Mesenchymal stem cell (in vitro differentiated cells and primary cell): ENCODE data around the gene ZYG11A.

Source experiments
- DNase-seq: peaks from one replicate; pipeline ENCODE4 v3.0.0-alpha.2; 2013
- H2AFZ ChIP-seq: one replicate; pipeline ENCODE4 v1.6.1; 2013; ENCODE audit warnings: low read depth, mild to moderate bottlenecking, control low read depth, inconsistent platforms, low read length, moderate library complexity
- H2AK5ac ChIP-seq: 2 replicates; pipeline ENCODE4 v1.6.1; 2013; ENCODE audit warnings: low read length, moderate library complexity, mild to moderate bottlenecking, inconsistent platforms; ENCODE audit not compliant: severe bottlenecking
- H2BK120ac ChIP-seq: one replicate; pipeline ENCODE4 v1.6.1; 2013; ENCODE audit warnings: low read depth, mild to moderate bottlenecking, inconsistent platforms, low read length, moderate library complexity
- H2BK12ac ChIP-seq, 2 experiments: one replicate each; pipeline ENCODE4 v1.6.1; 2013; ENCODE audit warnings: inconsistent platforms in 2 of 2, low read length in 2 of 2, mild to moderate bottlenecking in 2 of 2, moderate library complexity in 2 of 2, control low read depth in 1 of 2
- H2BK15ac ChIP-seq: one replicate; pipeline ENCODE4 v1.6.1; 2013; ENCODE audit warnings: mild to moderate bottlenecking, low read depth, inconsistent platforms; ENCODE audit not compliant: poor library complexity, severe bottlenecking
- H2BK5ac ChIP-seq: 2 replicates; pipeline ENCODE4 v1.6.1; 2013; ENCODE audit warnings: low read depth, mild to moderate bottlenecking, low read length, control low read depth, inconsistent platforms; ENCODE audit not compliant: poor library complexity, severe bottlenecking
- H3K14ac ChIP-seq, 2 experiments: one replicate each; pipeline ENCODE4 v1.6.1; 2013; ENCODE audit warnings: inconsistent platforms in 2 of 2, low read length in 2 of 2, control low read depth in 1 of 2, mild to moderate bottlenecking in 1 of 2, moderate library complexity in 1 of 2
- H3K18ac ChIP-seq, 2 experiments: one replicate each; pipeline ENCODE4 v1.6.1; 2013; ENCODE audit warnings: inconsistent platforms in 2 of 2, low read length in 2 of 2, control low read depth in 1 of 2, low read depth in 1 of 2, mild to moderate bottlenecking in 1 of 2
- H3K23ac ChIP-seq, 2 experiments: one replicate each; pipeline ENCODE4 v1.6.1; 2013; ENCODE audit warnings: inconsistent platforms in 2 of 2, low read length in 2 of 2, mild to moderate bottlenecking in 2 of 2, moderate library complexity in 2 of 2, control low read depth in 1 of 2
- H3K27ac ChIP-seq: 2 replicates; pipeline ENCODE4 v1.5.1; 2013; ENCODE audit warnings: mild to moderate bottlenecking, moderate library complexity, low read length, control low read depth, inconsistent platforms; ENCODE audit not compliant: poor library complexity, severe bottlenecking
- H3K27me3 ChIP-seq, 2 experiments: 2 replicates each; pipeline versions ENCODE4 v1.6.1 to v1.7.0; 2013; ENCODE audit warnings: low read length in 2 of 2, mild to moderate bottlenecking in 2 of 2, moderate library complexity in 2 of 2, control low read depth in 1 of 2, inconsistent platforms in 1 of 2; ENCODE audit not compliant: control insufficient read depth in 1 of 2, insufficient read depth in 1 of 2
- H3K36me3 ChIP-seq, 2 experiments: 2 replicates each; pipeline versions ENCODE4 v1.6.1 to v1.7.0; 2013; ENCODE audit warnings: low read length in 2 of 2, control low read depth in 1 of 2, inconsistent platforms in 1 of 2, low read depth in 1 of 2, mild to moderate bottlenecking in 1 of 2; ENCODE audit not compliant: insufficient read depth in 2 of 2, control insufficient read depth in 1 of 2
- H3K4ac ChIP-seq, 2 experiments: one replicate each; pipeline ENCODE4 v1.6.1; 2013; ENCODE audit warnings: inconsistent platforms in 2 of 2, low read length in 2 of 2, mild to moderate bottlenecking in 2 of 2, moderate library complexity in 2 of 2, control low read depth in 1 of 2, low read depth in 1 of 2
- H3K4me1 ChIP-seq: 2 replicates; pipeline ENCODE4 v1.6.1; 2013; ENCODE audit warnings: low read depth, low read length, control low read depth; ENCODE audit not compliant: control insufficient read depth, insufficient read depth
- H3K4me2 ChIP-seq: 2 replicates; pipeline ENCODE4 v1.6.1; 2013; ENCODE audit warnings: low read length, mild to moderate bottlenecking, inconsistent platforms; ENCODE audit not compliant: poor library complexity, severe bottlenecking
- H3K4me3 ChIP-seq, 2 experiments: 2 replicates each; pipeline versions ENCODE4 v1.5.1 to v1.7.0; 2013; ENCODE audit warnings: low read length in 2 of 2, mild to moderate bottlenecking in 2 of 2, control low read depth in 1 of 2, low read depth in 1 of 2; ENCODE audit not compliant: insufficient read depth in 1 of 2
- H3K79me1 ChIP-seq: replicated peaks from 2 replicates; pipeline ENCODE4 v1.6.1; 2013; ENCODE audit warnings: mild to moderate bottlenecking, control low read depth, low read length, inconsistent platforms; ENCODE audit not compliant: poor library complexity, severe bottlenecking
- H3K9ac ChIP-seq: 2 replicates; pipeline ENCODE4 v1.7.0; 2013; ENCODE audit warnings: mild to moderate bottlenecking, low read length, moderate library complexity
- H3K9me3 ChIP-seq: 2 replicates; pipeline ENCODE4 v1.7.0; 2013; ENCODE audit warnings: mild to moderate bottlenecking, low read length; ENCODE audit not compliant: control insufficient read depth
- H4K8ac ChIP-seq: one replicate; pipeline ENCODE4 v1.6.1; 2013; ENCODE audit warnings: inconsistent platforms, mild to moderate bottlenecking, low read length, moderate library complexity
- H4K91ac ChIP-seq: one replicate; pipeline ENCODE4 v1.6.1; 2013; ENCODE audit warnings: mild to moderate bottlenecking, low read length, inconsistent platforms
- WGBS: methylation state at CpG from one replicate; pipeline ENCODE4 v1.1.7; 2013; ENCODE audit warnings: mixed read lengths; 5-methylcytosine and 5-hydroxymethylcytosine counted together

Gene ZYG11A

DNA sequence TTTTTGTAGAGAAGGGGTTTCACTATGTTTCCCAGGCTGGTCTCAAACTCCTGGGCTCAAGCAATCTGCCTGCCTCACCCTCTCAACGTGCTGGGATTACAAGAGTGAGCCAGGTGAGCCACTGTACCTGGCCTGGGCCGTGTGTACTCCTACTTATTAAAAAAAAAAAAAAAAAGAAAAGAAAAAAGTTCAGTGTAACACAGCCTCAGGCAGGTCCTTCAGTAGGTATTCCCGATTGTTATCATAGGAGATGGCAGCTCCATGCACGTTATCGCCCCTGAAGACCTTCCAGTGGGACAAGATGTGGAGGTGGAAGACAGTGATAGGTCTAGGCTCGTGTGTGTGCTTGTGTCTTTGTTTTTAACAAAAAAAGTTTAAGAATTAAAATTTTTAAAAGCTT is 75.6 kb downstream of the ZYG11A start:
- Histone ChIP-seq H2AK5ac (no peak overlapping the region), H3K18ac (no peak overlapping the region), H2BK120ac (no peak overlapping the region), H3K9ac (no peak overlapping the region), H2BK12ac (no peak overlapping the region), H3K14ac (no peak overlapping the region), H2BK5ac (no peak overlapping the region), H3K4me3 (no peak overlapping the region), H3K9me3 (no peaks in the 10 kb centered on the region), H4K91ac (no peak overlapping the region), H4K8ac (no peak overlapping the region), H3K79me1 (peaks cover 15% of the 10 kb centered on the region), H3K36me3 (no peaks in the 10 kb centered on the region), H3K4me1 (peaks cover 11% of the 10 kb centered on the region), H3K27ac (no peak overlapping the region), H2BK15ac (no peak overlapping the region), H3K4me2 (no peak overlapping the region), H3K23ac (no peak overlapping the region), H3K27me3 (no peaks in the 10 kb centered on the region), H2AFZ (no peak overlapping the region), H3K4ac (no peak overlapping the region)
- no peak for DNase-seq
- 98% methylated on average over 3 of the region's 6 CpGs for WGBS

- Histone ChIP-seq H3K4me3 (no peak overlapping the region), H2BK12ac (no peak overlapping the region), H2BK120ac (no peak overlapping the region), H3K9ac (no peak overlapping the region), H2AFZ (no peak overlapping the region), H3K79me1 (peaks cover 13% of the 10 kb centered on the region), H2BK15ac (no peak overlapping the region), H3K27ac (no peak overlapping the region), H2AK5ac (no peak overlapping the region), H3K36me3 (no peaks in the 10 kb centered on the region), H3K14ac (no peak overlapping the region), H3K9me3 (no peaks in the 10 kb centered on the region), H3K23ac (no peak overlapping the region), H4K8ac (peak overlapping the region; percentile 38), H3K27me3 (no peaks in the 10 kb centered on the region), H3K18ac (no peak overlapping the region), H2BK5ac (no peak overlapping the region), H3K4ac (no peak overlapping the region), H3K4me1 (peaks cover 11% of the 10 kb centered on the region), H3K4me2 (no peak overlapping the region), H4K91ac (no peak overlapping the region)
- no peak for DNase-seq
- 96% methylated on average over 7 of the region's 7 CpGs for WGBS
These were observed 76.6 kb downstream of the ZYG11A start for GRCh38 chr1:52919051-52919722.

- no peak overlapping the region for H3K4ac ChIP-seq
- H4K91ac ChIP-seq: no peak overlapping the region
- H3K18ac ChIP-seq: no peak overlapping the region
- no peak for DNase-seq
- no peaks in the 10 kb centered on the region for H3K9me3 ChIP-seq
- no peak overlapping the region for H2BK120ac ChIP-seq
- peak overlapping the region; percentile 38 for H4K8ac ChIP-seq
- H3K27ac ChIP-seq: no peak overlapping the region
- H3K4me1 ChIP-seq: peaks cover 11% of the 10 kb centered on the region
- H2BK12ac ChIP-seq: no peak overlapping the region
- H3K4me3 ChIP-seq: no peak overlapping the region
- WGBS: 94% methylated on average over 10 of the region's 10 CpGs
- H2AFZ ChIP-seq: peak overlapping the region; percentile 14
- H3K9ac ChIP-seq: no peak overlapping the region
- no peaks in the 10 kb centered on the region for H3K27me3 ChIP-seq
- H3K23ac ChIP-seq: no peak overlapping the region
- no peak overlapping the region for H3K4me2 ChIP-seq
- H2BK5ac ChIP-seq: no peak overlapping the region
- peaks cover 10% of the 10 kb centered on the region for H3K79me1 ChIP-seq
- H2AK5ac ChIP-seq: no peak overlapping the region
- H2BK15ac ChIP-seq: no peak overlapping the region
- H3K36me3 ChIP-seq: no peaks in the 10 kb centered on the region
- no peak overlapping the region for H3K14ac ChIP-seq
These were observed 77.3 kb downstream of the ZYG11A start for GRCh38 chr1:52919723-52920483.

DNA sequence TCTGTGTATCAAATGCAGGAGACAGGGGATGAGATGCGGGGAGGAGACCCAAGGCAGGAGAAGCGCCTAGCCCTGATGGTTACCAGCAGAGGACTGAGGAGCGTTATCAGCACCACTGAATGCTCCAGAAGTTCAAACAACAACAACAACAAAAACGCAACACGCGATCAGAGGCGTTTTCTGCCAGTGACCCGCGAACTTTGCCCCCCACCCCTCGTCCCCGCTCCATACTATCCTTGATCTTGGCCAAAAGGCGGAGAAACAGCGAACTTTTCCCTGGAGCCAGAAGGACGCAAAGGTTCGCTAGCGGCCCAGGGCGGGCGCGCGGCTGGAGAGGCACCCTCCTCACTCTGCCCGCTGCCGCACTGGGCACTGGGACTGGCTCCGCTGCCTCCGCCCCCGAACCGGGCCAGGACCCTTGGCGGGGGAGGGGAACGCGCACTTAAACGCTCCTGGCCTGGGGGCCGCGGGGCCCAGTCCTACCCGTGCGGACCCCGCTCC is 78.3 kb downstream of the ZYG11A start:
- H3K23ac ChIP-seq: peak overlapping the region in 1 of 2 experiments; percentile 94
- WGBS: 25% methylated on average over 28 of the region's 35 CpGs
- H3K4ac ChIP-seq: peak overlapping the region in 1 of 2 experiments; percentile 78
- peak overlapping the region; percentile 91 for H4K8ac ChIP-seq
- H3K36me3 ChIP-seq: no peaks in the 10 kb centered on the region
- no peaks in the 10 kb centered on the region for H3K9me3 ChIP-seq
- no peak overlapping the region for H2BK12ac ChIP-seq
- peak overlapping the region; percentile 76 to 77 for H3K18ac ChIP-seq
- peak overlapping the region; percentile 82 for H4K91ac ChIP-seq
- H3K9ac ChIP-seq: peak overlapping the region; percentile 84
- peak overlapping the region; percentile 74 to 84 for H3K4me3 ChIP-seq
- no peak overlapping the region for H2BK15ac ChIP-seq
- peaks cover 10% of the 10 kb centered on the region for H3K79me1 ChIP-seq
- no peaks in the 10 kb centered on the region for H3K27me3 ChIP-seq
- DNase-seq: peak; percentile 28
- no peak overlapping the region for H2AK5ac ChIP-seq
- peak overlapping the region; percentile 91 for H3K4me2 ChIP-seq
- H3K14ac ChIP-seq: peak overlapping the region in 1 of 2 experiments; percentile 83
- H2BK120ac ChIP-seq: peak overlapping the region; percentile 29
- no peak overlapping the region for H2BK5ac ChIP-seq
- H3K4me1 ChIP-seq: peaks cover 11% of the 10 kb centered on the region
- peak overlapping the region; percentile 97 for H2AFZ ChIP-seq
- no peak overlapping the region for H3K27ac ChIP-seq
